NCI-H2196 (cell line): ENCODE data around the gene MYO18B.

Experiments used
- DNase-seq: peaks from one replicate; lab custom pipeline; 2025; ENCODE audit not compliant: unreplicated experiment; lab: John Stamatoyannopoulos, UW

MYO18B gene

GRCh38 chr22:25774575-25775026 is 32.6 kb downstream of the MYO18B start:
- DNase-seq, result peak; percentile 13

- DNase-seq, result no peak
Observed at GRCh38 chr22:25775531-25775930, 33.5 kb downstream of the MYO18B start.

- no peak for DNase-seq
Observed at GRCh38 chr22:25777411-25777810, 35.4 kb downstream of the MYO18B start.

GRCh38 chr22:25777870-25778269 is 35.9 kb downstream of the MYO18B start:
- DNase-seq, result peak; percentile 17

- no peak for DNase-seq
Observed at GRCh38 chr22:25779426-25779825, 37.4 kb downstream of the MYO18B start.

GRCh38 chr22:25779890-25780289 is 37.9 kb downstream of the MYO18B start:
- DNase-seq, result no peak

- DNase-seq, result no peak
Observed at GRCh38 chr22:25780673-25781072, 38.7 kb downstream of the MYO18B start.

- DNase-seq, result no peak
Observed at GRCh38 chr22:25781801-25782200, 39.8 kb downstream of the MYO18B start.

- DNase-seq, result no peak
Observed at GRCh38 chr22:25782831-25783230, 40.8 kb downstream of the MYO18B start.

GRCh38 chr22:25783856-25784255 is 41.9 kb downstream of the MYO18B start:
- DNase-seq, result no peak

GRCh38 chr22:25786165-25786564 is 44.2 kb downstream of the MYO18B start:
- DNase-seq, result no peak

GRCh38 chr22:25791556-25791955 is 49.6 kb downstream of the MYO18B start:
- no peak for DNase-seq

- DNase-seq, result no peak
Observed at GRCh38 chr22:25795478-25795877, 53.5 kb downstream of the MYO18B start.

GRCh38 chr22:25797498-25798290 is 55.7 kb downstream of the MYO18B start:
- no peak for DNase-seq

GRCh38 chr22:25800766-25801165 is 58.8 kb downstream of the MYO18B start:
- no peak for DNase-seq

GRCh38 chr22:25802018-25802417 is 60.0 kb downstream of the MYO18B start:
- DNase-seq, result no peak

- DNase-seq, result no peak
Observed at GRCh38 chr22:25804676-25805075, 62.7 kb downstream of the MYO18B start.

GRCh38 chr22:25806579-25806978 is 64.6 kb downstream of the MYO18B start:
- DNase-seq, result no peak

GRCh38 chr22:25814685-25815084 is 72.7 kb downstream of the MYO18B start:
- no peak for DNase-seq

- no peak for DNase-seq
Observed at GRCh38 chr22:25815561-25815960, 73.6 kb downstream of the MYO18B start.

- DNase-seq, result no peak
Observed at GRCh38 chr22:25816522-25817059, 74.6 kb downstream of the MYO18B start.

- no peak for DNase-seq
Observed at GRCh38 chr22:25817092-25817943, 75.3 kb downstream of the MYO18B start.
